MCF 10A (cell line): ENCODE results near the gene TTC21A. TPM values are rescaled to one million over a fixed set of nuclear protein-coding genes. Genes with fewer than 3 reads are reported as not detected.

Source experiments
- BruUV-seq: library from RNA; stranded (reverse); fragments of 400-500 nt; replicated peaks from 2 replicates; lab custom pipeline; 2021; lab: Mats Ljungman, UMichigan
- CTCF ChIA-PET: fragments of 300-600 bp; sonication (Branson Sonifier 250); formaldehyde crosslinking; extraction: SDS; loops from one replicate; lab custom pipeline; 2021; ENCODE audit warnings: antibody characterized with exemption, inconsistent platforms; lab: Yijun Ruan, JAX
- POLR2A ChIA-PET: fragments of 300-600, 350-650 bp; sonication (Branson Sonifier 250); formaldehyde crosslinking; extraction: SDS; loops from one replicate; lab custom pipeline; 2020; ENCODE audit warnings: antibody characterized with exemption, inconsistent platforms; lab: Yijun Ruan, JAX
- DNase-seq: peaks from one replicate; pipeline ENCODE4 v3.0.0-alpha.2; 2018; ENCODE audit not compliant: unreplicated experiment
- H3K27ac Mint-ChIP-seq: one replicate; pipeline ENCODE4 v1.8.0; 2022; ENCODE audit warnings: mild to moderate bottlenecking, low read depth, mixed read lengths; ENCODE audit not compliant: unreplicated experiment
- H3K27me3 Mint-ChIP-seq: one replicate; pipeline ENCODE4 v1.8.0; 2022; ENCODE audit warnings: mixed read lengths; ENCODE audit not compliant: insufficient read depth, unreplicated experiment
- H3K36me3 Mint-ChIP-seq: one replicate; pipeline ENCODE4 v1.8.0; 2022; ENCODE audit warnings: mild to moderate bottlenecking, moderate library complexity, mixed read lengths; ENCODE audit not compliant: insufficient read depth, unreplicated experiment
- H3K4me1 Mint-ChIP-seq: one replicate; pipeline ENCODE4 v1.8.0; 2022; ENCODE audit warnings: mixed read lengths; ENCODE audit not compliant: insufficient read depth, unreplicated experiment
- H3K4me3 Mint-ChIP-seq: one replicate; pipeline ENCODE4 v1.8.0; 2022; ENCODE audit warnings: mild to moderate bottlenecking, moderate library complexity, mixed read lengths; ENCODE audit not compliant: unreplicated experiment
- H3K9me3 Mint-ChIP-seq: one replicate; pipeline ENCODE4 v1.8.0; 2022; ENCODE audit warnings: mixed read lengths; ENCODE audit not compliant: unreplicated experiment
- CTCF ChIP-seq: fragments of 200-600 bp; IDR thresholded peaks from one replicate; pipeline ENCODE4 v1.8.0; 2022; ENCODE audit warnings: antibody characterized with exemption, mild to moderate bottlenecking; ENCODE audit not compliant: unreplicated experiment
- intact Hi-C: fragments of 100-400 bp; cut with micrococcal nuclease; formaldehyde crosslinking; loops from 2 replicates; pipeline ENCODE4 v1.14.1; 2022
- total RNA-seq: library from RNA; stranded (reverse); gene quantifications from 2 replicates; pipeline ENCODE4 v1.2.3, GENCODE V29; 2022

The TTC21A gene
- total RNA-seq, 1 experiment from 2014 or later: 2.1 TPM

DNA sequence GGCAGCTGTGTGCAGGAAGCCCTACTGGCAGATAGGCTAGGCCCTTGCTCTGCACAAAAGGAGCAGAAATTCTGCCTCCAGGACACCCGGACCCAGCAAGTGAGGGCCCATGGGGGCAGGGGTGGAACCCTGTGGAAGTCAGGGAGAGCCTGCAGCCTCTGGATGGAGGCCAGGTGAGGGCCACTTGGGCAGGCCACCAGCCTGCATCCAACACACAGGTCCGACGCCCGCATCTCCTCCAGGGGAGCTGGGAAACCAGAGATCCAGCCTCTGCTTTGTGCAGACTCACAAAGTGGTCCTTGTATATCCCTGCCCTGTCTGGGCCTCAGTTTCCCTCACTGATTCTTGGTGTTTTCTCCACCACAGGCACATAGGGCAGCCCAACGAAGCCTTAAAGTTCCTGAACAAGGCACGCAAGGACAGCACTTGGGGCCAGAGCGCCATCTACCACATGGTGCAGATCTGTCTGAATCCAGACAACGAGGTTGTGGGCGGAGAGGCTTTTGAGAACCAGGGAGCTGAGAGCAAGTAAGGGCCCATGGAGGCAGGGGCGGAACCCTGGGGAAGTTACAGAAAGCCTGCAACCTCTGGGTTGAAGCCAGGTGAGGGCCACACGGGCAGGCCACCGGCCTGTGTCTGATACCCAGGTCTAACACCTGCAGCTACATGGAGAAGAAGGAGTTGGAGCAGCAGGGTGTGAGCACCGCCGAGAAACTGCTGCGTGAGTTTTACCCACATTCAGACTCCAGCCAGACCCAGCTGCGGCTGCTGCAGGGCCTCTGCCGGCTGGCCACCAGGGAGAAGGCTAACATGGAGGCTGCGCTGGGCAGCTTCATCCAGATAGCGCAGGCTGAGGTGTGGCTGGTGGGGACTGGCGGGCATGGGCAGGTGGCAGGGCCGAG lies 29.3 kb downstream of the TTC21A start:
- no peak for TF ChIP-seq CTCF
- H3K9me3 Mint-ChIP-seq: no peaks in the 10 kb centered on the region
- ChIA-PET CTCF (interaction anchor here (0.6 to 1.5 kb wide), 7 partner anchors 10 to 270 kb away, joined by 3 to 7 read pairs (median 3); no protein-coding TSS in a partner anchor), POLR2A (no interaction called here)
- no peak overlapping the region for H3K4me3 Mint-ChIP-seq
- H3K27me3 Mint-ChIP-seq: no peaks in the 10 kb centered on the region
- DNase-seq: no peak
- no peaks in the 10 kb centered on the region for H3K36me3 Mint-ChIP-seq
- intact Hi-C loops: no loop called here
- BruUV-seq: no TSS peak
- no peak overlapping the region for H3K27ac Mint-ChIP-seq
- H3K4me1 Mint-ChIP-seq: peaks cover 15% of the 10 kb centered on the region

DNA sequence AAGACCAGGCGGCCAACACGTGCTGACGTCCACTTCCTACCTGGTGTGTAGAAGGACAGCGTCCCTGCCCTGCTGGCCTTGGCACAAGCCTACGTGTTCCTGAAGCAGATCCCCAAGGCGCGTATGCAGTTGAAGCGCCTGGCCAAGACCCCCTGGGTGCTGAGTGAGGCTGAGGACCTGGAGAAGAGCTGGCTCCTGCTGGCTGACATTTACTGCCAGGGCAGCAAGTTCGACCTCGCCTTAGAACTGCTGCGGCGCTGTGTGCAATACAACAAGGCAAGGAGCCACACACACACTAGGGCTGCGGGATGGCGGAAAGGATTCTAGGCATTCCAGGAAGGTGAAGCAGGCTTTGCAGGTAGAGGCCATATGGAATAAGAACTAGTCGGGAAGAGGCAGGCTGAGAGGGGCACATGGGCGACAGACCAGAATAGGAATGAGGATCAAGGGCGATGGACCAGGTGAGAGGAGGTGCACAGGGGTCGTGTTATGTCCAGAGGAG lies 30.0 kb downstream of the TTC21A start:
- Mint-ChIP-seq H3K27me3 (no peaks in the 10 kb centered on the region), H3K9me3 (no peaks in the 10 kb centered on the region), H3K4me1 (peaks cover 17% of the 10 kb centered on the region), H3K36me3 (peaks cover 2% of the 10 kb centered on the region), H3K27ac (no peak overlapping the region), H3K4me3 (no peak overlapping the region)
- no TSS peak for BruUV-seq
- TF ChIP-seq CTCF: no peak
- CTCF ChIA-PET: interaction anchor here (0.7 to 1.2 kb wide), 4 partner anchors 11 to 72 kb away, joined by 3 to 4 read pairs (median 3); no protein-coding TSS in a partner anchor
- intact Hi-C loops: no loop called here
- POLR2A ChIA-PET: no interaction called here
- DNase-seq: no peak

- Mint-ChIP-seq H3K4me3 (no peak overlapping the region), H3K9me3 (no peaks in the 10 kb centered on the region), H3K36me3 (peaks cover 9% of the 10 kb centered on the region), H3K4me1 (peaks cover 17% of the 10 kb centered on the region), H3K27me3 (no peaks in the 10 kb centered on the region), H3K27ac (no peak overlapping the region)
- no peak for DNase-seq
- BruUV-seq: no TSS peak
- intact Hi-C loops: no loop called here
- no peak for TF ChIP-seq CTCF
- ChIA-PET CTCF (interaction anchor here (0.8 to 1.3 kb wide), 3 partner anchors 11 to 150 kb away, joined by 3 to 7 read pairs (median 5); no protein-coding TSS in a partner anchor), POLR2A (interaction anchor here (0.6 kb wide), 1 partner anchor 40 kb away, joined by 3 read pairs; no protein-coding TSS in a partner anchor)
These were observed 30.7 kb downstream of the TTC21A start for GRCh38 chr3:39137991-39138803.
